OCI-LY7 (cell line): ENCODE measurements around the gene UBAP1L.

Experiments
- CTCF ChIP-seq: fragments of 200-600 bp; sonication (generic); conservative IDR thresholded peaks from 2 replicates; pipeline ENCODE4 v1.5.1; 2014; ENCODE audit warnings: mild to moderate bottlenecking, antibody characterized with exemption, low read length, moderate library complexity, mixed read lengths
- EZH2phosphoT487 ChIP-seq: fragments of 200-600 bp; sonication (generic); IDR thresholded peaks from 2 replicates; pipeline ENCODE4 v1.6.1; 2018; ENCODE audit warnings: low read depth, borderline replicate concordance, mild to moderate bottlenecking, mixed run types, antibody characterized with exemption, low read length, moderate library complexity, mixed read lengths

GRCh38 chr15:65087873-65088642 lies 26.9 kb downstream of the UBAP1L start:
- TF ChIP-seq CTCF (no peak), EZH2phosphoT487 (no peak)
